Nephron progenitor cell (in vitro differentiated cells): ENCODE measurements around the gene KLHDC8B.

Source experiments
- DNase-seq: peaks from one replicate; pipeline ENCODE4 v3.0.0; 2021
- H3K27ac Mint-ChIP-seq: 2 replicates; pipeline ENCODE4 v1.8.0; 2021; ENCODE audit warnings: mild to moderate bottlenecking, moderate library complexity, mixed read lengths
- H3K27me3 Mint-ChIP-seq: 2 replicates; pipeline ENCODE4 v1.8.0; 2021; ENCODE audit warnings: mild to moderate bottlenecking, low read depth, mixed read lengths; ENCODE audit not compliant: poor library complexity
- H3K36me3 Mint-ChIP-seq: 2 replicates; pipeline ENCODE4 v1.8.0; 2021; ENCODE audit warnings: low read depth, mixed read lengths
- H3K4me1 Mint-ChIP-seq: 2 replicates; pipeline ENCODE4 v1.8.0; 2021; ENCODE audit warnings: mixed read lengths
- H3K4me3 Mint-ChIP-seq: 2 replicates; pipeline ENCODE4 v1.8.0; 2021; ENCODE audit warnings: mild to moderate bottlenecking, moderate library complexity, mixed read lengths
- H3K9me3 Mint-ChIP-seq: 2 replicates; pipeline ENCODE4 v1.8.0; 2021; ENCODE audit warnings: mild to moderate bottlenecking, moderate library complexity, mixed read lengths
- TF ChIP-seq, protein P1 (sequence below): fragments of 200-600 bp; sonication (generic); IDR thresholded peaks from 2 replicates; pipeline ENCODE4 v1.5.0; 2021; ENCODE audit warnings: antibody characterized with exemption

KLHDC8B gene

DNA sequence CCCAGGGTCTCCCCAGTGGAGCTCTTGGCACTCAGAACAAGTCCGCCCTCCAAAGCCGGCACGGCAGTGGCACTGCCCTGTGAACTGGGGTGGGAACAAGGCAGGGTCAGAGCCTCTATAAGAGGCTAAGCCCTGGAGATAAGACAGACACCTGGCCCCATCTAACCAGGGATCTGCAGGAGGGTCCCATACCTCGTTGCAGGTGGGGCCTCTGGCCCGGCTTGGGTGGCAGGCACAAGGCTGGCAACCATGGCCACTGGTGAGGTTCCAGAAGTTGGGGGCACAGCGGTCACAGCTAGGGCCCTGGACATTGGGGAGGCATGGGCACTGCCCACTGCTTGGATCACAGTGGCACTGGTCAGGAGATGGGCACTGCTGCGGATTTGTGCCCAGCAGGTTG lies 47.2 kb upstream of the KLHDC8B start:
- no peaks in the 10 kb centered on the region for H3K27me3 Mint-ChIP-seq
- peaks cover 11% of the 10 kb centered on the region for H3K4me1 Mint-ChIP-seq
- H3K9me3 Mint-ChIP-seq: no peaks in the 10 kb centered on the region
- no peak overlapping the region for H3K4me3 Mint-ChIP-seq
- TF ChIP-seq, protein P1, sequence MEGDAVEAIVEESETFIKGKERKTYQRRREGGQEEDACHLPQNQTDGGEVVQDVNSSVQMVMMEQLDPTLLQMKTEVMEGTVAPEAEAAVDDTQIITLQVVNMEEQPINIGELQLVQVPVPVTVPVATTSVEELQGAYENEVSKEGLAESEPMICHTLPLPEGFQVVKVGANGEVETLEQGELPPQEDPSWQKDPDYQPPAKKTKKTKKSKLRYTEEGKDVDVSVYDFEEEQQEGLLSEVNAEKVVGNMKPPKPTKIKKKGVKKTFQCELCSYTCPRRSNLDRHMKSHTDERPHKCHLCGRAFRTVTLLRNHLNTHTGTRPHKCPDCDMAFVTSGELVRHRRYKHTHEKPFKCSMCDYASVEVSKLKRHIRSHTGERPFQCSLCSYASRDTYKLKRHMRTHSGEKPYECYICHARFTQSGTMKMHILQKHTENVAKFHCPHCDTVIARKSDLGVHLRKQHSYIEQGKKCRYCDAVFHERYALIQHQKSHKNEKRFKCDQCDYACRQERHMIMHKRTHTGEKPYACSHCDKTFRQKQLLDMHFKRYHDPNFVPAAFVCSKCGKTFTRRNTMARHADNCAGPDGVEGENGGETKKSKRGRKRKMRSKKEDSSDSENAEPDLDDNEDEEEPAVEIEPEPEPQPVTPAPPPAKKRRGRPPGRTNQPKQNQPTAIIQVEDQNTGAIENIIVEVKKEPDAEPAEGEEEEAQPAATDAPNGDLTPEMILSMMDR: no peak
- no peak for DNase-seq
- H3K27ac Mint-ChIP-seq: no peak overlapping the region
- peaks cover 6% of the 10 kb centered on the region for H3K36me3 Mint-ChIP-seq

DNA sequence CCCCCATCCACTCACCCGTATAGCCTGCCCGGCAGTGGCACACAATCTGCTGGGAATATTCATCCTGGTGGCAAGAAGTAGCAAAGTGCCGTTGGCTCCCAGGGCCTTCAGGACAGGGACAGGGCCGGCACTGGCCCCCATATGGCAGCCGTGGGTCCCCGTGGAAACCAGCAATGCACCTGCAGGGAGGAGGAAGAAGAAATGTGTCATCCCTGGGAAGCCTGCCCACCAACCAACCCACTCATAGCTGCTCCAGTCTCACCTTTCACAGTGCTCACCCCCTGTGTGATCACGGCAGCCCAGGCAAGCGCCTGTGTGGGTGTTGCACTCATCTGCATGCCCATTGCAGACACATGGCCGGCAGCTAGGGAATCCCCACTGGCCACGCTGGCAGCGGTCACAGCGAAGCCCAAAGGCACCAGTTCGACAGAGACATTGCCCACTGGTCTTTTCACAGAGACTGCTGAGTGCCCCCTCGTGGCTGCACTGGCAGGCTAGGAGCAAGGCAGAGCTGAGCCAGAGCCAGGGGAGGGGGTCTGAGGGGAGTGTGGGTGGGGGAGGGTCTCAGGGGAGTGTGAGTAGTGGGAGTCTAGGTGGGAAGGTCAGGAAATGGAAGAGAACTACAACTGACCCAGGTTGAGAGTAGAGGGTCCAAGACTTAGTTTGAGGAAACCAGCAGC lies 46.3 kb upstream of the KLHDC8B start:
- Mint-ChIP-seq H3K27ac (peak overlapping the region; percentile 11), H3K36me3 (peaks cover 5% of the 10 kb centered on the region), H3K4me1 (peaks cover 7% of the 10 kb centered on the region), H3K9me3 (no peaks in the 10 kb centered on the region), H3K27me3 (no peaks in the 10 kb centered on the region), H3K4me3 (no peak overlapping the region)
- peak; percentile 21 for DNase-seq
- TF ChIP-seq, protein P1: no peak

DNA sequence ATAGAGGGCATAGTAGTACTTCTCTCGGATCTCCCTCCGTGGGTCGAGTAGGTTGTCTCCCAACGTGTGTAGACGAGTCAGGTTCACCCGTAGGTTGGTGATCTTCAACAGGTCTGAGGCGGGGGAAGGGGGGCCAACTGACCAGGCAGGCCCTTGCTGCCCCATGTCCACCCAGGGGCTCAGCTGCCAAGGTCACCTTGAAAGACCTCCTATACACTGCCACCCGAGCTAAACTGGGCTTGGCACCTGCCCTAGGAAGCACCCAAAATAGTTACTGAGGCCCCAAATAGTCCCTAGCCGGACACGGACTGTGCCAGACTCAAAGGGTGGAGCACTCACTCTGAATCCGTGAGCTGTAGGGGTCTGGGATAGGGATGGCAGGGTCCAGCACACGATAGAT lies 40.4 kb upstream of the KLHDC8B start:
- TF ChIP-seq, protein P1: no peak
- Mint-ChIP-seq H3K4me3 (peak overlapping the region; percentile 90), H3K27ac (no peak overlapping the region), H3K27me3 (no peaks in the 10 kb centered on the region), H3K4me1 (peaks cover 51% of the 10 kb centered on the region), H3K9me3 (no peaks in the 10 kb centered on the region), H3K36me3 (no peaks in the 10 kb centered on the region)
- no peak for DNase-seq

DNA sequence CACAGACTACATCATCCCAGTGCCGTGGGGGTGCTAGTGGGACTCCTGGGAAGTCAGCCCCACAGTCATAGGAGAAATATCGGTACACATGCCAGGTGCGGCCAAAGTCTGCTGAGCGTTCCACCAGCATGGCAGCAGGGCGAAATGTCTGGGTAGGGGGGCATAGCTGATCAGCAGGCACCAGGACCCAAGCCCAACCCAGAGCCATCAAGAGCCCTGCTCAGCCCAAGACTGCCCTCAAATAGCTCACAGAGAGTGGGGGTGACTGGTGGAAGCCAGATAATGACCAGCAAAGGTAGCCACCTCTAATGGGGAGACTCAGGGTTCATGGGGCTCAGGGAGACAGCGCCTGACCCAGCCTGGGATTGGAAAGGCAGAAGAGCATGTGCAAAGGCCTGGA lies 39.8 kb upstream of the KLHDC8B start:
- Mint-ChIP-seq H3K27me3 (no peaks in the 10 kb centered on the region), H3K27ac (peak overlapping the region; percentile 10), H3K36me3 (no peaks in the 10 kb centered on the region), H3K4me3 (peak overlapping the region; percentile 90), H3K4me1 (peaks cover 51% of the 10 kb centered on the region), H3K9me3 (no peaks in the 10 kb centered on the region)
- DNase-seq: no peak
- TF ChIP-seq, protein P1: no peak

DNA sequence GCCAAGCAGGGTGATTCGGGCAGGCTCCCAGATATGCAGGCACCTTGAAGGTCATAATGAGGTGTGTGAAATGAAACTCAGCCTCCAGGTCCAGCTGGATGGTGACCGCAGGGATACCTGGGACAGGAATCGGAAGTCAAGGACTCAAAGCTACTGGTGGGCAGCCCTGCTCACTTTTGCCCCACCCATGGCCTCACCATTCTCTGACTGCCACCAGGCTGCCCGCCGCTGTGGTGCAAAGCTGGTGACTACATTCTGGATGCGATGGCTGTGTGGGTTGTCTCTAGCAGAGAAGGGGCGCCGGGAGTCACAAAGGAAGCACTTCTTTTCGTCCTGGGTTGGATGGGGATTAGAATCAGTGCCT lies 39.3 kb upstream of the KLHDC8B start:
- no peak overlapping the region for H3K27ac Mint-ChIP-seq
- peak overlapping the region; percentile 90 for H3K4me3 Mint-ChIP-seq
- TF ChIP-seq, protein P1: no peak
- peaks cover 51% of the 10 kb centered on the region for H3K4me1 Mint-ChIP-seq
- H3K27me3 Mint-ChIP-seq: no peaks in the 10 kb centered on the region
- H3K9me3 Mint-ChIP-seq: no peaks in the 10 kb centered on the region
- no peak for DNase-seq
- H3K36me3 Mint-ChIP-seq: no peaks in the 10 kb centered on the region
